NCI-H1092 treated with DMSO at 0.1 percent for 48 hours (cell line): ENCODE data around the gene NKX1-1.
A peak's percentile ranks its signal among the peaks of the same experiment; 100 is the strongest.

Source experiments
- DNase-seq: peaks from one replicate; lab custom pipeline; 2025; lab: John Stamatoyannopoulos, UW

The NKX1-1 gene

GRCh38 chr4:1359976-1360375 lies 46.3 kb downstream of the NKX1-1 start:
- no peak for DNase-seq

GRCh38 chr4:1359144-1359501 lies 47.1 kb downstream of the NKX1-1 start:
- no peak for DNase-seq

- no peak for DNase-seq
Observed at GRCh38 chr4:1358421-1359143, 47.7 kb downstream of the NKX1-1 start.

- DNase-seq = no peak
Observed at GRCh38 chr4:1357356-1358248, 48.6 kb downstream of the NKX1-1 start.

- peak; percentile 9 for DNase-seq
Observed at GRCh38 chr4:1356181-1356998, 49.9 kb downstream of the NKX1-1 start.

GRCh38 chr4:1355378-1355777 lies 50.9 kb downstream of the NKX1-1 start:
- no peak for DNase-seq

- DNase-seq = no peak
Observed at GRCh38 chr4:1354983-1355275, 51.3 kb downstream of the NKX1-1 start.

GRCh38 chr4:1354136-1354982 lies 51.9 kb downstream of the NKX1-1 start:
- DNase-seq = no peak

GRCh38 chr4:1353186-1354055 lies 52.8 kb downstream of the NKX1-1 start:
- no peak for DNase-seq
